OCI-LY3 (cell line): ENCODE data around the gene ANKRD17.

ENCODE experiments used
- EZH2phosphoT487 ChIP-seq: fragments of 200-600 bp; shearing (Covaris generic); IDR thresholded peaks from 2 replicates; pipeline ENCODE4 v1.6.1; 2018; ENCODE audit warnings: antibody characterized with exemption, mixed run types, low read depth
- TF ChIP-seq, protein P1 (sequence below): fragments of 200-600, 300-600 bp; sonication (generic); IDR thresholded peaks from 2 replicates; pipeline ENCODE4 v1.5.1; 2014; ENCODE audit warnings: antibody characterized with exemption, low read length, low read depth

DNA sequence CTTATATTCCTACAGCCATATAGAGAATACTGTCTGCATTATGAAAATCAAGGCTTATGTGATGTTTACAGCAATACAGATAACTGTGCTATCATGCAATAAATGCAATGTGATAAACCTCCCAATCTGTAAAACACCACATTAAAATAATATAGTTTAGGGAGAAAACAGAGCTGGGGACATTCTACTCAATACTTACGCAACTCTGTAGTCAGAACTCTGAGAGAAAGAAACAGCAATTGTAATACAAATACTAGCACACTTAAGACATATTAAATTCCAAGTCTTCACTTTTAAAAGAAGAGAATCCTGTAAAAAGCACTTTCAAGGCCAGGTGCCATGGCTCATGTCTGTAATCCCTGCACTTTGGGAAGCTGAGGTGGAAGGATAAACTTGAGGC is 61.4 kb downstream of the ANKRD17 start:
- TF ChIP-seq, protein P1, sequence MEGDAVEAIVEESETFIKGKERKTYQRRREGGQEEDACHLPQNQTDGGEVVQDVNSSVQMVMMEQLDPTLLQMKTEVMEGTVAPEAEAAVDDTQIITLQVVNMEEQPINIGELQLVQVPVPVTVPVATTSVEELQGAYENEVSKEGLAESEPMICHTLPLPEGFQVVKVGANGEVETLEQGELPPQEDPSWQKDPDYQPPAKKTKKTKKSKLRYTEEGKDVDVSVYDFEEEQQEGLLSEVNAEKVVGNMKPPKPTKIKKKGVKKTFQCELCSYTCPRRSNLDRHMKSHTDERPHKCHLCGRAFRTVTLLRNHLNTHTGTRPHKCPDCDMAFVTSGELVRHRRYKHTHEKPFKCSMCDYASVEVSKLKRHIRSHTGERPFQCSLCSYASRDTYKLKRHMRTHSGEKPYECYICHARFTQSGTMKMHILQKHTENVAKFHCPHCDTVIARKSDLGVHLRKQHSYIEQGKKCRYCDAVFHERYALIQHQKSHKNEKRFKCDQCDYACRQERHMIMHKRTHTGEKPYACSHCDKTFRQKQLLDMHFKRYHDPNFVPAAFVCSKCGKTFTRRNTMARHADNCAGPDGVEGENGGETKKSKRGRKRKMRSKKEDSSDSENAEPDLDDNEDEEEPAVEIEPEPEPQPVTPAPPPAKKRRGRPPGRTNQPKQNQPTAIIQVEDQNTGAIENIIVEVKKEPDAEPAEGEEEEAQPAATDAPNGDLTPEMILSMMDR = no peak
- TF ChIP-seq EZH2phosphoT487 = no peak
